NCI-H774 (cell line): ENCODE data around the gene C20orf144.
"Not testable (repeated sequence)": the region's sequence is repeated elsewhere in the genome, so short reads cannot be mapped to it uniquely, and the experiment has no call there.

ENCODE experiments used
- DNase-seq: peaks from one replicate; lab custom pipeline; 2025; lab: John Stamatoyannopoulos, UW

The C20orf144 gene

DNA sequence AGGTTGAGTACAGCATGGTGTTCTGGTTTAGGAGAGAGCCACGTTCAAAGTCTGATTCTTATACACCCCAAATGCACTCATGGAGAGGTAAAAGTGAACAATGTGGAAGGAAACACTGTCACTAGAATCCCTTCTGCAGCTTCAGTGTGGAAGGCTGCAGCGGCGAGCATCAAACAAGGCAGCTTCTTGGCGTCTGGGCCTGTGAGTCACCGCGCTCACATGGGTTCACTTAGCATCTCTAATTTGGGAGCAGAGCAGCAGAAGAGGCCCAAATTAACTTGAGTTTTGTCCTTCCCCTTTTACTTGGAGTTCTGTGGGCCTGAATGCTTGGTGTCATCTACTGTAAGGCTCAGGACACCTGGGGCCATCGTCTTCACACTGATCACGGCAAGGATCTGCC, 35.0 kb downstream of the C20orf144 start:
- DNase-seq: no peak

DNA sequence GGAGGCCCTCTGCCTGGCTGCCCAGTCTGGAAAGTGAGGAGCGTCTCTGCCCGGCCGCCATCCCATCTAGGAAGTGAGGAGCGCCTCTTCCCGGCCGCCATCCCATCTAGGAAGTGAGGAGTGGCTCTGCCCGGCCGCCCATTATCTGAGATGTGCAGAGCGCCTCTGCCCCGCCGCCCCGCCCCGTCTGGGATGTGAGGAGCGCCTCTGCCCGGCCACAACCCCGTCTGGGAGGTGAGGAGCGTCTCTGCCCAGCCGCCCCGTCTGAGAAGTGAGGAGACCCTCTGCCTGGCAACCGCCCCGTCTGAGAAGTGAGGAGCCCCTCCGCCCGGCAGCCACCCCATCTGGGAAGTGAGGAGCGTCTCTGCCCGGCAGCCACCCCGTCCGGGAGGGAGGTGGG, 36.8 kb downstream of the C20orf144 start:
- not testable (repeated sequence) for DNase-seq

DNA sequence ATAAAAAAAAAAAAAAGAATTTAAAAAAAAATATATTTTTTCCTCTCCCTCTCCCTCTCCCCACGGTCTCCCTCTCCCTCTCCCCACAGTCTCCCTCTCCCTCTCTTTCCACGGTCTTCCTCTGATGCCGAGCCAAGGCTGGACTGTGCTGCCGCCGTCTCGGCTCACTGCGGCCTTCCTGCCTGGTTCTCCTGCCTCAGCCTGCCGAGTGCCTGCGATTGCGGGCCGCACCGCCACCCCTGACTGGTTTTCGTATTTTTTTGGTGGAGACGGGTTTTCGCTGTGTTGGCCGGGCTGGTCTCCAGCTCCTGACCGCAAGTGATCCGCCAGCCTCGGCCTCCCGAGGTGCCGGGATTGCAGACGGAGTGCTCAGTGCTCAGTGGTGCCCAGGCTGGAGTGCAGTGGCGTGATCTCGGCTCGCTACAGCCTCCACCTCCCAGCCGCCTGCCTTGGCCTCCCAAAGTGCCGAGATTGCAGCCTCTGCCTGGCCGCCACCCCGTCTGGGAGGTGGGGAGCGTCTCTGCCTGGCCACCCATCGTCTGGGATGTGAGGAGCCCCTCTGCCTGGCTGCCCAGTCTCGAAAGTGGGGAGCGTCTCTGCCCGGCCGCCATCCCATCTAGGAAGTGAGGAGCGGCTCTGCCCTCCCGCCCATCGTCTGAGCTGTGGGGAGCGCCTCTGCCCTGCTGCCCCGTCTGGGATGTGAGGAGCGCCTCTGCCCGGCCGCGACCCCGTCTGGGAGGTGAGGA, 38.7 kb downstream of the C20orf144 start:
- DNase-seq: not testable (repeated sequence)

DNA sequence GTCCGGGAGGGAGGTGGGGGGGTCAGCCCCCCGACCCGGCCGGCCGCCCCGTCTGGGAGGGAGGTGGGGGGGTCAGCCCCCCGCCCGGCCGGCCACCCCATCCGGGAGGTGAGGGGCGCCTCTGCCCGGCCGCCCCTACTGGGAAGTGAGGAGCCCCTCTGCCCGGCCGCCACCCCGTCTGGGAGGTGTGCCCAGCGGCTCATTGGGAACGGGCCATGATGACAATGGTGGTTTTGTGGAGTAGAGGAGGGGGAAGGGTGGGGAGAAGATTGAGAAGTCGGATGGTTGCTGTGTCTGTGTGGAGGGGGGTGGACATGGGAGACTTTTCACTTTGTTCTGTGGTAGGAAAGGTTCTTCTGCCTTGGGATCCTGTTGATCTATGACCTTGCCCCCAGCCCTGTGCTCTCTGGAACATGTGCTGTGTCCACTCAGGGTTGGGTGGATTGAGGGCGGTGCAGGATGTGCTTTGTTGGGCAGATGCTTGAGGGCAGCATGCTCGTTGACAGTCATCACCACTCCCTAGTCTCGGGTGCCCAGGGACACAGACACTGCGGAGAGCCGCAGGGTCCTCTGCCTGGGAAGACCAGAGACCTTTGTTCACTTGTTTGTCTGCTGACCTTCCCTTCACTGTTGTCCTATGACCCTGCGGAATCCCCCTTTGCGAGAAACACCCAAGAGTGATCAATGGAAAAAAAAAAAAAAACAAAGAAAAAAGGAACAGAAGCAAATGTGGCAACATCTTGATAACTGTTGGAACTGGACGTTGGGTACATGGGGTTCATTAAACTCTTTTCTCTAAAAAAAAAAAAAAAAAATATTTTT, 39.7 kb downstream of the C20orf144 start:
- no peak for DNase-seq

DNA sequence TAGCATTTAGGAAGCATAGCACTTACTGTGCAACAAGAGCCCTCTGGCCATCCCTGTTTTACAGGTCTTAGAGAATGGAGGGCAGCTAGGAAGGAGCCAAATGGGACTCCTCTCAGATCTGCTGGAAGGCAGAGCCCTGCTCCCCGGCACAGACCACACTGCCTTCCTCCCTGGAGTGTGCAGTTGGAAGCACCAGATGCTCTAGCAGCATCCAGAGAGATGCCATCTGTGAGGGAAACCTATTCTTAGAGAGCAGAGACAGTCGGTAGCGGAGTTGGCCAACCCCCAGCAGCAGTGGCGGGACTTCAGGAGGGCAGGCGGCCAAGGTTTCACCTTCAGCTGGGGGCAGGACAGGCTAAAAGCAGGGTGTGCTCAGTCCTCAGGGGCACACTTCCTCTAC, 40.7 kb downstream of the C20orf144 start:
- no peak for DNase-seq

DNA sequence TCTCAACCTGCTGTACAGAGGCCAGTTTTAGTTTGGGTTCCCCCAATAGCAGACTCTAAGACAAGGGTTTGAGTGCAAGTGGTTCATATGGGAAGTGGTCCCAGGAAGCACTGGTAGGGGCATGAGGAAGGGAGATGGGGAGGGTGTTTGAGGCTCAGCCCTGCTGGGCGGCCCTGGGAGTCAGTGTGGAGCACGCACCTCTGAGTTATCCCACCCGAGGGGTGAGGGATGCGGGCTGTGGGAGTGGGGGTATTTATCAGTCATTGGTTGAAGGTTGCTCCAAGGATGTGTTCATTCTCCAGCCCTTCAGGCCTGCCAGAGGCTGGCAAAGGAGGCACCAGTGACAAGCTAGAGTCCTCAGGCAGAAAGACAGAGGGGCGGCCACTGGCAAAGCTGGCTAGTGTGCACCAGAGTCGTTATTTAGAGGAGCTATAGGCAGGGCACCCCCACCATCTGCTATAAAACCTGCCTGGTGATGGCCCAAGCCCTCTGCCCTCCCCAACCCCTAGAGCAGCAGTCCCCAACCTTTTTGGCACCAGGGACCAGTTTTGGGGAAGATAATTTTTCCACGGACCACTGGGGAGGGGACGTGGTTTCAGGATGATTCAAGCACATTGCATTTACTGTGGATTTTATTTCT, 41.5 kb downstream of the C20orf144 start:
- DNase-seq: no peak

DNA sequence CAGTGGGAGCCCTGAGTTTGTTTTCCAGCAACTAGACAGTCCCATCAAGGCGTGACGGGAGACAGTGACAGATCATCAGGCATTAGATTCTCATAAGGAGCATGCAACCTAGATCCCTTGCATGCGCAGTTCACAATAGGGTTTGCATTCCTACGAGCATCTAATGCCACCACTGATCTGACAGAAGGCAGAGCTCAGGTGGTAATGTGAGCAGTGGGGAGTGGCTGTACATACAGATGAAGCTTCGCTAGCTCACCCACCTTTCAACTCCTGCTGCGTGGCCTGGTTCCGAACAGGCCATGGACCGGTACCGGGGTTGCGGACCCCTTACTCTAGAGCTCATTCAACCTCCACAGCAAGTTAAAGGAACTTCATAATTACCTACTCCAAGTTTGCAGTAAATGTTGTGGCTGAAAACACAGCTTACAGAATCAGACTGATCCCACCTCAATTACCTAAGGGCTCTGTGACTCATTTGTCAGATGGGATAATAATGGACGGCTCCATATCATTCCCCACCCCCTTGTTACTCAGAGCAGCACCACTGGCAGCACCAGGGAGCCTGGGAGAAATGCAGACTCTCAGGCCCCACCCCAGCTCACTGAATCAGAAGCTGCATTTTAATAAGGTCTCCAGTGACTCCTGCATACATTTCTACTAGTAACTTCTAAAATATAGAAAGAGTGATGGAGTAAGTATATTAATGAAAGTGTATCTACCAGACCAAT, 42.2 kb downstream of the C20orf144 start:
- DNase-seq: no peak

DNA sequence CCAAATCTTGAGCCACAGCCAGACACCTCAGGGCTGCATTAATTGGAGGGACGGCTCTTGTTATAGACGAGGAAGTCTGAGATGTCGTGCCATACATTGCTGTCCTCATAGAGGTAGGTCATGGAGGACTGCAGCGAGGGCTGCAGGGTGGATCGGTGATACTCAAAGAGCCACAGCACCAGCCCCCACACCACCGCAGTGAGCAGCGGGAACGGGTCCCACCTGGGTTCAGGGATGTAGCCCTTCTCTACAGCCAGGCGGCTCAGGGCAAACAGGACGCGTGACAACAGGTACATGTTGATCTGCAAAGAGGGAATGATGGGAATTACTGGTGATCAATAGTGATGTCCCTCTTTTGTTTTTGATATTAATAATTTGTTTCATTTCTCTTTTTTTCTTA, 45.5 kb downstream of the C20orf144 start:
- no peak for DNase-seq

DNA sequence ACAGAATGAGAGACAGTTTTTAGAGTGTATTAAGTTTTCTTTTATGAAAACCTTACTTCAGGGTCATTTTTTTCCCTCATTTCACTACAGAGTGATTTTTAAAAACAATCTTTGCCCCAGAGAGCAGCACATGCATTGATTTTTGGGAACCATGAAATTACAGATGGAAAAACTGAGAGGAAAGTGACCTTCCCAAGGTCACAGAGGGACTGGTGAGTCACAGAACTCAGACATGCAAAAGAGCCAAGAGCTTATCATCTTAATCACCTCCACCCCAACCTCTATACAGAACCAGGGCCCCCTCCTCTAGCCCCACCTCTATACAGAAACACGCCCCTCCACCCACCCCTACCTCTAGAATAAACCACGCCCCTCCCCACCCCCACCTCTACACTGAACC, 47.3 kb downstream of the C20orf144 start:
- no peak for DNase-seq

DNA sequence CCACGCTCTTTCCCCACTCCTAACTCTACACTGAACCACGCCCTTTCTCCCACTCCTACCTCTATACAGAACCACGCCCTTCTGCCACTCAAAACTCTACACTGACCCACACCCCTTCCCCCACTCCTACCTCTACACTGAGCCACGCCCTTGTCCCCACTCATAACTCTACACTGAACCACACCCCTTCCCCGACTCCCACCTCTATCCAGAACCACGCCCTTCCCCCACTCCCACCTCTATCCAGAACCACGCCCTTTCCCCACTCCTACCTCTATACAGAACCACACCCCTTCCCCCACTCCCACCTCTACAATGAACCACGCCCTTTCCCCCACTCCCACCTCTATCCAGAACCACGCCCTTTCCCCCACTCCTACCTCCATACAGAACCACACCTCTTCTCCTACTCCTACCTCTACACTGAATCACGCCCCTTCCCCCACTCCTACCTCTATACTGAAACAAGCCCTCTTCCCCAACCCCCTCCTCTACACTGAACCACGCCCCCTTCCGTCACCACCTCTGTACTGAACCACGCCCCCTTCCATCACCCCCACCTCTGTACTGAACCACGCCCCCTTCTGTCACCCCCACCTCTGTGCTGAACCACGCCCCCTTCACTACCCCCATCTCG, 47.9 kb downstream of the C20orf144 start:
- DNase-seq: no peak

DNA sequence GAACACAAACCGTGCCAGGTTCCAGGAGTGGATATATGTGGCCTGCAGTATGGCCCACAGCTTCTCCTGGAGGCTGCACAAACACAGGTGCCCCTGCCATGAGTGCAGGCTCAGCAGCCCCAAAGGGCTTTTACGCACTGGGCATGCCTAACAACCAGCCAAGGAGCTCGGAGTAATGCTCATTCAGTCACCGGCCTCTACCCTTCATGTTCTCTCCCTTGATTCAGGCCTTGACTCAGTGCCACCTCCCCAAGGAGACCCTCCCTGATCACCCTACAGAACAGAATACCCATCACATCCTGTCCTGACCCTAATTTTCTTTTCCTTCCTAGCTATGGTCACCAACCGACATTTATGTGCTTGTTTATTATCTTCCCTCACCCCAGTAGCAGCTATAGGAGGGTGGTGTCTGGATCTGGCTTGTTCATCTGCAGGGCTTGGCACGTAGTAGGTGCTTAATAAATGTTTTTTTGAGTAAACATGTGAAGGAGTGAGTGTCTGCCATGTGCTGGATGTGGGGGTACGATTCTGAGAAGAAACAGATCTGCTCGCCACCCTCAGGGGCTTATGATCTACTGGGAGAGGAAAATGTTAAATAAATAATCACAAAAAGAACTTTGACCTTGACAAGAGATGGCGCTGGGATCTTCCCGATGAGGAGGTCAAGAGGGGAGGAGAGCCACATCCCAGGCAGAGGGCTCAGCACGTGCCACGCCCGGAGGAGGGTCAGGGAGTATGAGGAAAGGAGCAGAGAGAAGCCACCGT, 48.7 kb downstream of the C20orf144 start:
- no peak for DNase-seq

DNA sequence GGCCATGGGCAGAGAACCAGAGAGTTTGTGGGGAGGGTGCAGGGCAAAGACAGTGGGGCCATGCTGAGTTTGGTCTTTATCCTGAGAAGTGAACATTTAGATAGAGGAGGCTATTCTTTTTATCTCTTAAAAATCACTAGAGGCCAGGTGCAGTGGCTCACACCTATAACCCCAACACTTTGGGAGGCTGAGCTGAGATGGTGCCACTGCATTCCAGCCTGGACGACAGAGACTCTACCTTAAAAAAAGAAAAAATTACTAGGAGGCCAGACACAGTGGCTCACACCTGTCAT, 49.3 kb downstream of the C20orf144 start:
- DNase-seq: no peak
